AG08395 (cell line): ENCODE measurements around the gene NBAS.

Source experiments
- DNase-seq: peaks from one replicate; pipeline ENCODE4 v3.0.0; 2012; ENCODE audit warnings: mixed read lengths, low spot score

NBAS gene

DNA sequence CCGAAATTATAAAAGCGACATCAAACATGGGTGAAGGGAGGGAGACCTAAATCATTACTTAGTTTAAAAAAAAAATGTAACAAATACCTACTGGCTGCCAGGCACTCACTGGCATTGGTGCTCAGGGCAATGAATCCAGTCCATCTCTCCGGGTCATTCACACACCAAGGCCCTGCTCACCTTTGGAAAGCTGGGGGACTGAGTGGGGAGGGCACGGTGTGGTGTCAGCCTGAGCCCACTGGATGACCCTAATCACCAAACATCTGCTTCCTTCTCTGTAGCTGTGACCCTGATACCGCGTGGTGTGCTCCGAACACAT, 30.2 kb upstream of the NBAS start:
- DNase-seq = no peak

DNA sequence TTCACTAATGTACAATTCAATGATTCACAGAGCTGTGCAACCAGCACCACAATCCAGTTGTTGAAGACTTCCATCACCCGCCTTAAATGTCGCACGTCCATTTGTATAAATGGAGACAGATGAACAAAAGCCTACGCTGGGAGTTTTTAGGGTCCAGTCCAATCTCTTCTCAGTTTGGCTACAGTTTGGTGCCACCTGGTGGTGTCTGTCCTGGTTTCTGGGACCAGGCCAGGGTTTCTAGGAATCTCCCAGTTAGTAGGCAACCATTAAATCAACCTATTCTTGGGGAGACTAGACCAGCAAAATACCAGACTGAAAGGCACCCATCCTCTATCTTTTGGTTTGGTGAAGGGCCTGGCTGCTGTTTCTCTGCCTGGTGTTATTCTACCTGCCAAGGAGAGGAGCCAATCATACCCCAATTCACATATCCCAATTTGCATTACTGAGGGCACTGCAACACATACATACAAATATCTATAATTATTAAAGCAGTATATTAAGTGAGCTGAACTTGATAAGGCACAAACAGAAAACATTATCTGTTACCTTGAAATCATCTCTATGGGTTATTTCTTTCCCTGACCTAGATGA, 27.3 kb upstream of the NBAS start:
- DNase-seq = peak; percentile 64

DNA sequence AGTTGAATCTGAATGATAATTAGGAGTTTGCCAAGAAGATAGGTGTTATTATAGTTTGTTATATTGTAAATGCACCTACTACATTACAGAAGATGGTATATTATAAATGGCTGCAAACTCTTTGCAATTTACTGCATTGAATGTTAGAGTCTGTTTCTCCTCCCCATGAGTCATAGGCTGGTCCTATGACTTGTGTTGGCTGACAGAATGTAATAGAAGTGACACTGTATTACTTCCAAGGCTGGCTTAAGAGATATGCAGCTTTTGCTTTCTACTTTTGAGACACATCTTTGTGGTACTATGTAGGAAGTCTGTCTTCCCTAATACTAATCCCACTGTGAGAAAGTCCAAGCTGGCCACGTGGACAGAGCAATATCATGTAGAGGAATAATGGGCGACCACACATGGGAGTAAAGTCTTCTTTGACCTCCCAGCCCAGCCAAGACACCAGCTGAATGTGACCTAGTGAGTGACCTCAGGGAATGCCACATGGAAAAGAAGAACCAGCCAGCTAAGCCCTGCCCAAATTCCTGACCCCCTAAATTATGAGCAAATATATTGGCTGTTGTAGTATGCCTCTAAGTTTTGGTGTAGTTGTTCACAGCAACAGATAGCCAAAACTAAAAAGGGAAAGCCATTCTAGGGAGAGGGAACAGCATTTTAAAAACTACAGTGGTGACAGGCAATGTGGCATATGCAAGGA, 23.8 kb upstream of the NBAS start:
- DNase-seq = peak; percentile 35

DNA sequence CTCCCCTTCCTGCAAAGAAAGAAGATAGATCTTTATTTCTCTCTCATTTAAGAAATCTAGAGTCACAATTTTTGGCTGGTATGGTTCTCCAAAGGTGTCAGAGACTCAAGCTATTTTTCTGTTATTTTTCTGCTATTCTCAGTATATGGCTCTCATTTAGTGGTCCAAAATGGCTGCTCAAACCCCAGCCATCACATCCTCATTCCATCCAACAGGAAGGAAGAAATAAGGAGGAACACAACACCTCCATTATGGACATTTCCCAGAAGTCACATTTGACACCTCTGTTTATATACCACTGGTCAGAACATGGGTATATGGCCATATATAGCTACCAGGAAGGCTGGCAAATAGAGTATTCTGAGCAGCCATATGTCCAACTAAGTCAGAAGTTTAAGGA, 23.2 kb upstream of the NBAS start:
- no peak for DNase-seq

DNA sequence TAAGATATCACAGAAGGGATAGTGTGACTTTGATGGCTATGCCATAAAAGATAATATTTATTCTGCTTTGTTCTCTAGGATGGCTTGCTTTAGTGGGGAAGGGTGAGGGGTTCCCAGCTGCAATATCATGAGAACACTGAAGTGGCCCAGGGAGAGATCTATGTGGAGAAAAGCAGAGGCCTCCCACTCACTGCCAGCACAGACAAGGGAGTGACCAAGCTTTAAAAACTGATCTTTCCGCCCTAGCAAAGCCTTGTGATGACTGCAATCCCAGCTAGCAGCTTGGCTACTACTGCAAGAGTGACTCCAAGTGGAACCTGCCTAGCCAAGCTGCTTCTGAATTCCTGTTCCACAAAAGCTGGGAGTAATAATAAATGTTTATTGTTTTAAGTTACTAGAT, 22.7 kb upstream of the NBAS start:
- DNase-seq = no peak

DNA sequence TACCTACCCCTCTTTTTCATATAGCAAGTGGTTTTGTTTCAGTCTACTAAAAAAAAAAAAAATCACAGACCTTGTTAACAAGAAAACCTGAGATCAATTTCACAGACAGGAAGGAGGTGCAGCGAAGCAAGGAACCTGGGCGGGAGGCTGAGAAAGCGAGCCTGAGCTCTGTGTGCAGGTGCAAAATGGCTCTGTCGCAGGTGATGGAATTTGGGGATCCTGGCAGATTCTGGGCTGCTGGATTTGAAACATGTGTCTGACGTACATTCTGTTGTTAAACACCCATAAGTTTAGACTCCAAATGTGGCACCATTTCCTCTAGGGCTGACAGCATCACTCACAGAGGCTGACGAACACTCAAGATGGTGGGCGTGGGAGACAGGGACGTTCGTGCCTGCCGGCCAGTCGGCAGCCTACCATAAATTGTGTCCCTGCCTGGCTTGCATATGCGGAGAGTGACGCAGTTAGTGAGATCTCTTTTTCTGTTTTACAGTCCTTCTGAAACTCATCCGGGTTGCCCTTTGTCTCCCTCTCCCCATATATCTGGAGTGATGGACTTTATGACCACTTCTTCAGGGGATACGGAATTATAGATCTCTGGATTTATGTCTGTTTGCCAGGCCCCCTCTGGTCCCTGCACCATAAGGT, 21.7 kb upstream of the NBAS start:
- DNase-seq = peak; percentile 12

DNA sequence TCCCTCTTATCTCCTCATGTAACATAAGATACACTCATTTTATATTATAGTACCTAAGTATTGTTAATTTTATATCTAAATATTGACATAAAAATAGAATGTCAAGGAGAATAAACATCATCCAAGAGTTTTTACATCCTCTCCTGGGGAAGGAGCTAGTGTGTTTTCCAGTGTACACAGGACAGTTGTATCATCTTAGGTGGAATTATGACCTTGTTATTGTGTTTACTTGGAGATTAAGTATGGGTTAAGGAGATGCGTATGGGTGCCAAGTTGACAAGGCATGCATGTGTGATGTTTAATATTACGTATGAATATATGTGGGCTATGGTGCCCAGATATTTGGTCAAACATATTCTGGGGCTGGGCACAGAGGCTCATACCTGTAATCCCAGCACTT, 19.3 kb upstream of the NBAS start:
- DNase-seq = no peak

DNA sequence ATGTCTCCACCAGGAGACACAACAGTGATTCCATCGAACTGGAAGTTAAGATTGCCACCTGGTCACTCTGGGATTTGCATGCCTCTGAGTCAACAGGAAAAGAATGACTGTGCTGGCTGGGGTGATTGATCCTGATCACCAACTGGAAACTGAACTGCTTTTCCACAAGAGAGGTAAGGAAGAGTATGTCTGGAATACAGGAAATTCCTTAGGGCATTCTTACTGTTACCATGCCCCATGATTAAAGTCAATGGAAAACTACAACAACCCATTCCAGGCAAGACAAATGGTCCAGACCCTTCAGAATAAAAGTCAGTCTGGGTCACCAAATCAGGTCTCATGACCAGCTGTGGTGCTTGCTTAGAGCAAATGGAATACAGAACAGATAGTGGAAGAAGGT, 18.5 kb upstream of the NBAS start:
- DNase-seq = no peak

DNA sequence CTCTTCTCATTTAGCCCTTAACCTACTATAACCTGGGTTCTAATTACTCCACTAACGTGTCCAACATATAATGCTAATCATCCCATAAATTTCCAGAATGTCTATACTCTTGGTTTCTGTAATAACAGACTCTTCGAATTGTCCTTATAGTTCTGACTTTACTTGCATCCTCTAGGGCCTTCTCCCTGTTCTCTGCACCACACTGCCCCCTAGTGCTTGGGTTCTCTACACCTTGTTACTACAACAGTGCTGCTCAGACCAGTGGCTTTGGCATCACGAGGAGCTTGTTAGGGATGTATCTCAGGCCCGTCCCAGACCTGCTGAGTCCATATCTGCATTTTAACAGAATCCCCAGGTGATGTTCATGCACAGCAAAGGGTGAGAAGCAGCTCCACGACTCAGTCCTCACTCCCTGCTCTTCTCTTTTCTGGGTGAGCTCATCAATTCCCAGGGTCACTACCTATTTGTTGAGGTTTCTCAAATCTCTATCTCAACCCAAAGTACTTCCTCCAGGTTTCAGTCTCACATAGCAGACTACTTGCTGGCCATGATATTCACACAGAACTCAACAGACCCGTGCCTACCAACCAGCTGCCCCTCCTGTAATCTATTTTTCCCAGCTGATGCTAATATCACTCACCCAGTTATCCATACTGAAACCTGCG, 16.1 kb upstream of the NBAS start:
- peak; percentile 76 for DNase-seq

DNA sequence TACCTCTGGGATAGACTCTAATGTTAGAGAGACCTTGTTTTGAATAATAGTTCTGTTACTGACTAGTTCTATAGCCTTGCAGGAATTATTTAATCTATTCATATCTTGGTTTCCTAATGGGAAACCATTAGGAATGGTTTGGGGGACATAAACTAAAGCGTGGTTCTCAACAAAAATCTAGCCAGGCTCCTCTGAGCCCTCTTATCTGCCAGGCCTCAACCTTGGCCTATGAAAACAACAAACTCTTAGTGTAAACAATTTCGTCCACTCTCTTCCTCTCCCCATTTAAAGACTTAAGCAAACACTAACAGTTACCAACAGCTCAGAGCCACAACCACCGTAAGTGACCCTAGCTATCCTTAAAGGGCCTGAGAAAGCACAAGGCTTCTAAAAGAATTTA, 10.6 kb upstream of the NBAS start:
- no peak for DNase-seq

DNA sequence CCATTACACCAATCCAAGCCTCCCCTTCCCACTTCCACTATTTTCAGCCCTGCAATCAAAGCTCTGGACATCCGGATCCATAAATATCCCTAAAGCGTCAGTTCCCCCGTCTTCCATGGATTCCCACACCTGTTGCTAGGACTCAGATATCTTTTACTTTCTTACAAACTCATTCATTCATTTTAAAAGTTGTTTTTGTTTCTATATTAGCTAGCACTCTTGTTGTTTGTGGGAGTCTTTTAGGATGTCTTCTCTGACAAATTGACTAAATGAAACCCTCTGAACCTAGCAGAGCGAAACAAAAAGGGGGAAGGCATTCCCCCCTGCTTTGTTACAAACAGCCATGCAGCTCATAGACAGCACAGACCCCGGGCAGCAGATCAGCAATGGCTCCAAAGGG, 9.0 kb upstream of the NBAS start:
- DNase-seq = no peak

DNA sequence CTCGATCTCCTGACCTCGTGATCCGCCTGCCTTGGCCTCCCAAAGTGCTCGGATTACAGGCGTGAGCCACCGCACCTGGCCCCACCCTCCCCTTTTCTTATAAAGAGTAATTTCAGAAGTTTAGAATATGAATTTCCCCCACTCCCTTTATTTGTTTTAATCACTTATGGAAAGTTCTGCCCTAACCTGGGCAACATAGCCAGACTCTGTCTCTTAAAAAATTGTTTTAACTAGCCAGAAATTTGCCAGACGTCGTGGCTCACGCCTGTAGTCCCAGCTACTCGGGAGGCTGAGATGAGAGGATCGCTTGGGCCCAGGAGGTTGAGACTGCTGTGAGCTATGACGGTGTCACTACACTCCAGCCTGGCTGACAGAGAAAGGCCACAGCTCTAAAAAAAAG, 7.7 kb upstream of the NBAS start:
- DNase-seq = no peak

DNA sequence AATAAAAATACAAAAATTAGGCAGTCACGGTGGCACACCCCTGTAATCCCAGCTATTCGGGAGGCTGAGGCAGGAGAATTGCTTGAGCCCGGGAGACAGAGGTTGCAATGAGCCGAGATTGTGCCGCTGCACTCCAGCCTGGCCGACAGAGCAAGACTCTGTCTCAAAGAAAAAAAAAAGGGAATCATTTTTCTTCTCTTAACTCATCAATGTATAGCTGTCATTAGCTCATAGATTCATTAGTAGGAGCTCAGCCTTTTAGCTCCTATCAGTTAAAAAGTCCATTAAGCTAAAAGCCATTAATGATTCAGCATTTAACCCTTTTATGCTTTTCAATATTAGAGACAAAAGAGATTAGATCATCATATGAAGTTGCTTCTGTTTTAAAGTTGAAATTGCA, 5.8 kb upstream of the NBAS start:
- DNase-seq = no peak

DNA sequence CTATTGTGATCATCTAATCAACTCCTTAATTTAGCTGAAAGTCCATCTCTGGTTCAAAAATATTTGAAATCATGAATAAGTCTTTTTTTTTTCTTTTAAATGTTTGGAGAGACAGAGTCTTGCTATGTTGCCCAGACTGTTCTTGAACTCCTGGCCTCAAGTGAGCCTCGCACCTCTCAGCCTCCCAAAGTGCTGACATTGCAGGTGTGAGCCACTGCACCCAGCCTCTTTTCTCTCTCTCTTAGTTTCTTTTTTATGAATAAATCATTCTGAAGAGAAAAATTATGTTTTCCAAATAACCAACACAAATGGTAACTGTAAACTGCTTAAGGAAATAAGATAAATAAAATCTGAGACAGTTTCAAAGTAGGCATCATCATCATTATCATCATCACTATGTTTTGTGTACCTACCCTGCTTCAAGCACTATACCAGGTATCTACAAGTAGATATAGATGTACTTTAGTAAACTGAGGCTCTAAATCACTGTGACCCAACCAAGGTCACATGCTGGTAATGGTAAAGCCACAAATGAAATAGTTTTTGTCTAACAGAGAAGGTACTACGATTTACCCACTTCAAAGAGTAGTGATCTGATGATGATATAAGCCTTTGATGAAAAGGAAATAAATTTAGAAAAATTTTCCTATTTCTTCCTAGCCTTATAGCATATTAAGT, 5.0 kb upstream of the NBAS start:
- no peak for DNase-seq

DNA sequence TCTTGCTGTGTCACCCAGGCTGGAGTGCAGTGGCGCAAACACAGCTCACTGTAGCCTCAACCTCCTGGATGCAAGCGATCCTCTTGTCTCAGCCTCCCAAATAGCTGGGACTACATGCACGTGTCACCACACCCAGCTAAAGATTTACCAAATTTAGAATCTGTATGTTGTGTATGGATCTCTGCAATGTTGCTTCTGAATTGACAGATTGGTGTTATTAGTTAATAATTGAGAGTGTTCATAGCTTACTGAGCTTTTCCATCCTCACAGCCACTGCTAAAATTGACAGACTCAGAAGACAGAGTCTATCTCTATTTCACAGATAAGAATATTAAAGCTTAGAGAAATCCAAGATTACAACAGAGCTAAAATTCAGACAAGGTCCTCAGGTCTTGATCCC, 4.3 kb upstream of the NBAS start:
- no peak for DNase-seq

DNA sequence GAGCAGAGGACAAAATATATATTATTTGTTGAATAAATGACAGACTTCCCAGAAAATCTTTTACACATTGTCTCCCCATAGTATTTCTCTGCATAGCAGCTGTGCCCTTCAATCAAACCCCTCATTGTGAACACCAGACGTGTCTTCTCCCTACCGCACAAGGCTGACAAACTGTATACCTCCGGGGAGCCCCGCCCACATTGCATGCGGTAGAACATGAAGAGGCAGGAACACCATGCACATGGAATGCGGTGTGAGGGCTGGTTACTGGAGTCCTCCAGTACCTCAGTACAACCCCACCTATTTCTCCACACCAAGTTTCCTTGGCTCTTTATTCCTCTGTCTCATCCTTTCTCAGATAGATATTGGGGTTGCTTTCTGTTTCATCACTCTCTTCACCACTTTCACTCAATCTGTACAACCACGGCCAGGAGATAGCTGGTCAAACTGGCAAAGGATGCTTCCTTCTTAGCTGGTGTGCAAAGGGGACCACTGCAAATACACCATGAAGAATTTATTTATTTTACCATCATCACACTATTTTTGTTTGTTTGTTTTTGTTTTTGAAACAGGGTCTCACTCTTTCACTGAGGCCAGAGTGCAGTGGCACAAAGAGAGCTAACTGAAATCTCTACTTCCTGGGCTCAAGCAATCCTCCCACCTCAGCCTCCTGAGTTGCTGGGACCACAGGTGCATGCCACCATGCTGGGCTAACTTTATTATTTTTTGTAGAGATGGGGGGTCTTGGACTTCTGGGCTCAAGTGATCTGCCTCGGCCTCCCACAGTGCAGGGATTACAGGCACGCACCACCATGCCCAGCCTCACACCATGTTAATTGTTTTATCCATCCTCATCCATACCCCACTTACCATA, 2.3 kb upstream of the NBAS start:
- no peak for DNase-seq

DNA sequence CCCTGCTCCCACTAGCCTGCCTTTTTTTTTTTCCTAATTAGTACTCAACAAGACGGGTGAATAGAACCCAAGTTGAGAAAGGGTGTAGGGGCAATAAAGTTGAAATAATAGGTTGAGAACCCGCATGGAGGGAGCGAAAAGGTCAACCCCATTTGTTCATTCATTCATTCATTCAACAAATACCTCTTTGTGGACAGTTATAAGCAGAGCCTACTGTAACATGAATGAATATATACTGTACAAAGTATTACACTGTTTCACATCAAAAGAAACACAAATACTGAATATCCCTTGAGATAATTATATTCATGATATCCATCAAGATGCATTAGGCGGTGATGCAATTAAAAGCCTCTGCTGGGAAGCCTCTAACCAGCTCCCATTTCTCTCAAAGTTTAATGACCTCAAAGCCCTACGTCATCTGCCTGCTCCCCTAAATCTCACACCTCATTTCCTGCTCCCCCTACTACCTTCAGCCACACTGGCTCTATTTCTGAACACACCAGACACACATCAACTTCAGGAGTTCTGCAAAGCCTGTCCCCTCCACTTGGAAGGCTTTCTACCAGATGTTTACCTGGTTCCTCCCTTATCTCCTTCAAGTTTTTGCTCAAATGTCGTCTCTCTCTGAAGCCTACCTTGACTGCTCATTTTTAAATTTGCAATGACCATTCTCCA, 1.4 kb upstream of the NBAS start:
- no peak for DNase-seq

DNA sequence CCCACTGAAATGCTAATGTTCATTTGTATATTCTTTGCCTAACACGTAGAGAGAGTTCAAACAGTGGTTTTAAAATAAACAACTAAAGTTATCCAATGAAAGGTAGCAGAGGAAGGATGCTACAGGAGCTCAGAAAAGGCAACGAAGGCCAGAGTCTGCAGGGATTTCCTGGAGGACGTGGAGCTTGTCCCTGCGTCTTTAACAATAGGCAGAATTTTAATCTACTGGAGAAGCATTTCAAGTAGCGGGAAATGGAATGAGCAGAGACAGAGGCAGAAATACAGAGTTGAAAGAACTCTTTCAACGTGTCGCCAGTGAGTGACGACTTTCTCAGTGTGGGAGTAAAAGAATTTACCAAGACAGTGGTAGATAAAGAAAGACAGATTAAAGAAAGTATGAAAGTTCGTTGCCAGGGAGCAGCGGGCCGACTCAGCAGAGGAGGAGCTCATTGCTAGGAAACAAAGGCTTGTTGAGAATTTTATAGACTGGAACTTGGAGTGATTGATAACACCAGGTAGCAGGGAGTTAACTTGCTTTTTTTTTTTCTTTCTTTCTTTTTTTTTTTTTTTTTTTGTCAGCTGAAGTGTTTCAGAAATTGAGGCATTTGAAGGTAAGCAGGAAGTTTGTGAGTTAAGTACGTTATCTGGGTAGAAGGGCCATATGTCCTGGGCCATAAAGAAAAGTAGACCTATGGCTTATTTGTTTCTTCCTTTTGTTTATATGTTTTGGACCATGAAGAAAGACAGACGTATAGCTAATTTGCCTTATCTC, 625 bp upstream of the NBAS start:
- peak; percentile 59 for DNase-seq

DNA sequence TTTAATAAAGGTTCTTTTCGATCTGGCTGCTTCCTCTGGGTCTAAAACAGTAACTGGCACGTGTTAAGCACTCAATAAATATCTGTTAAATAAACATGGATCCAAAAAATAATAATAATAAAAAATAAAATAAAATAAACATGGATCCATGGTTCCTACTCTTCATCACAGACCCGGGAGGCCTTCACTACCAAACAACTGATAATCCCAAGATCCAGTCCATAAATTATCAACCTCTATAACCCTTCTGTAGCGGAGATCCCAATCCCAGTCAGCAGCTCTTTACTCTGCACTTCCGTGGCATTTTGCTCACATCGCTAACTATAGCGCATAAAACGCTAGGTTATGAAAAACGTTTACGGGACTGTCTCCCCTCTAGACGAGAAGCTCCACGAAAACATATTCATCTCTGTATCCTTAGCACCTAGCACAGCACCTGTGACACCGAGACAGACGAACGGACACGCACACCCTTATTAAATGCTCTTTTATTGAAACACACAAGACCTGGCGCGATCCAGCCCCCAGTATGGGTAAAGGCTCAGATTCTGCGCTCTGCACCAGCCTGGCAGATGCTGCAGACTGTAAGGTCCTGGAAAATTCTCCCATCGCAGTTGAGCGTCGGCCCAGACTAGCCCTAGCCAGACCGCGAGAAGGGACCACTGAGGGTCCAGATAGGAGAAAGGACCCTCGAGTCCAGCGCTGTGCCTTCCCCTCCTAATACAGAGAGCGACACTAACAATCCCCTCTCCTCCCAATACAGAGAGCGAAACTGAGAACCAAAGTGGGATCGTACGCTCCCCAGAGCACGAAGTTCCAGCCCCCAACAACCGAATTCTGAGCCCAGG, 770 bp downstream of the NBAS start:
- DNase-seq = peak; percentile 53
